ENCODE data around the gene ZNF382. TPM values are rescaled to one million over a fixed set of nuclear protein-coding genes. Genes with fewer than 3 reads are reported as not detected.
"Not testable (repeated sequence)": the region's sequence is repeated elsewhere in the genome, so short reads cannot be mapped to it uniquely, and the experiment has no call there.

The ZNF382 gene
- total and polyA plus RNA-seq, 2 of the 4 experiments (the other 2 are of a cell fraction): 0.80 to 4.5 TPM

DNA sequence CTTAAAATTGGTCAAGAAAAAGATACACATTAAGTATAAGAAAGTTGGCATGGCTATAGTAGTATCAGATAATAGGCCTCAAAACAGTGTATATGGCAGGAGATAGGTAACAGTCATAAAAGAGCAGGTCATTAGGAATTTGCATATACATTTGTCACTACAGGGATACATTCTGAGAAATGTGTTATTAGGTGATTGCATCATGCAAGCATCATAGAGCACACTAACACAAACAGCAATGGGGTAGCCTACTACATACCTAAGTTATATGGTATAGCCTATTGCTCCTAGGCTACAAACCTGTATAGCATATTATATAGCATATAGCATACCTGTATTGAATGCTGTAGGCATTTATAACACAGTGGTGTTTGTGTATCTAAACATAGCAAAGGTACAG lies 25.9 kb upstream of the ZNF382 start:
- Histone ChIP-seq H3K4me1 (ENCODE audit: control insufficient read depth, insufficient read depth, low read length) (no peaks in the 10 kb centered on the region; the same call in 1 of the 2 replicates), H2AFZ (replicated peaks; ENCODE audit: low read length, poor library complexity) (no peak overlapping the region), H2AK5ac (ENCODE audit: low read depth, low read length) (no peak overlapping the region), H3K36me3 (ENCODE audit: control insufficient read depth, insufficient read depth, low read length) (peaks cover 30% of the 10 kb centered on the region), H3K56ac (ENCODE audit: extremely low read depth, insufficient read depth, low read length) (no peak overlapping the region), H2BK120ac (ENCODE audit: low read depth, low read length) (no peak overlapping the region), H4K8ac (ENCODE audit: low read depth in 2 of 2, low read length in 2 of 2) (no peak overlapping the region), H3K79me1 (ENCODE audit: low read depth in 1 of 2, low read length in 2 of 2) (peaks cover 6 to 8% of the 10 kb centered on the region in 2 experiments), H2BK20ac (ENCODE audit: low read depth, low read length) (no peak overlapping the region), H2AK9ac (replicated peaks; ENCODE audit: low read depth, low read length, poor library complexity) (no peak overlapping the region), H2BK15ac (ENCODE audit: low read depth, low read length) (no peak overlapping the region), H3K4me2 (ENCODE audit: low read depth, low read length) (no peak overlapping the region), H3K27me3 (ENCODE audit: control insufficient read depth, insufficient read depth, low read length) (no peaks in the 10 kb centered on the region), H4K20me1 (ENCODE audit: insufficient read depth, low read length) (no peaks in the 10 kb centered on the region), H4K5ac (ENCODE audit: low read depth, low read length) (no peak overlapping the region), H3K23ac (ENCODE audit: low read depth, low read length) (no peak overlapping the region), H4K91ac (ENCODE audit: insufficient read depth, low read depth, low read length) (no peak overlapping the region), H3K9me3 (ENCODE audit: control insufficient read depth, insufficient read depth, low read length) (peaks cover 22% of the 10 kb centered on the region), H3K4me3 (ENCODE audit: insufficient read depth, low read depth, low read length) (no peak overlapping the region), H3K9ac (ENCODE audit: low read depth, low read length) (no peak overlapping the region), H3K27ac (ENCODE audit: insufficient read depth, low read length) (no peak overlapping the region), H3K4ac (ENCODE audit: low read depth, low read length) (no peak overlapping the region), H3K14ac (replicated peaks; ENCODE audit: low read depth, low read length) (no peak overlapping the region), H2BK5ac (ENCODE audit: low read depth, low read length, poor library complexity, severe bottlenecking) (no peak overlapping the region), H3K9me1 (ENCODE audit: insufficient read depth, low read length) (no peaks in the 10 kb centered on the region), H3K18ac (ENCODE audit: low read depth, low read length) (no peak overlapping the region)
- no peak for TF ChIP-seq MXI1 (IDR thresholded peaks at IDR 0.05; ENCODE audit: borderline replicate concordance, low read depth, low read length)
- TF ChIP-seq RAD21 (IDR thresholded peaks at IDR 0.05; ENCODE audit: low read length): no peak
- peak; percentile 15; the same call in 1 of the 2 replicates for TF ChIP-seq CEBPB (IDR thresholded peaks at IDR 0.05; ENCODE audit: low read depth, low read length)
- no peak for TF ChIP-seq SMC3 (IDR thresholded peaks at IDR 0.05; ENCODE audit: low read depth, low read length)
- intact Hi-C loops (cut with micrococcal nuclease) (no loop called here), dilution Hi-C loops (cut with HindIII; ENCODE audit: low sequenced_read_pairs, unreplicated experiment) (no loop called here), in situ Hi-C loops (cut with MboI; ENCODE audit: low sequenced_read_pairs) (no loop called here)
- DNase-seq (no peak), ATAC-seq (ENCODE audit: low read depth) (no peak)
- no TSS peak for BruUV-seq (replicated peaks)
- POLR2A ChIA-PET (ENCODE audit: unreplicated experiment): interaction anchor here (1.0 kb wide), 1 partner anchor 13 kb away, joined by 3 read pairs; no protein-coding TSS in a partner anchor
- CTCF ChIA-PET: no interaction called here

GRCh38 chr19:36602681-36603080 lies 2.4 kb upstream of the ZNF382 start:
- H2BK15ac ChIP-seq (ENCODE audit: low read depth, low read length); H2BK20ac ChIP-seq (ENCODE audit: low read depth, low read length); H4K20me1 ChIP-seq (ENCODE audit: insufficient read depth, low read length); H3K18ac ChIP-seq (ENCODE audit: low read depth, low read length); ATAC-seq (ENCODE audit: low read depth); H3K27me3 ChIP-seq (ENCODE audit: control insufficient read depth, insufficient read depth, low read length); H3K4me3 ChIP-seq (ENCODE audit: insufficient read depth, low read depth, low read length); H4K8ac ChIP-seq (ENCODE audit: low read depth in 2 of 2, low read length in 2 of 2); CTCF ChIA-PET; H2BK120ac ChIP-seq (ENCODE audit: low read depth, low read length); H3K23ac ChIP-seq (ENCODE audit: low read depth, low read length); H3K56ac ChIP-seq (ENCODE audit: extremely low read depth, insufficient read depth, low read length); H2BK5ac ChIP-seq (ENCODE audit: low read depth, low read length, poor library complexity, severe bottlenecking); H3K4me2 ChIP-seq (ENCODE audit: low read depth, low read length); DNase-seq; dilution Hi-C loops (cut with HindIII; ENCODE audit: low sequenced_read_pairs, unreplicated experiment); H4K91ac ChIP-seq (ENCODE audit: insufficient read depth, low read depth, low read length); H3K4ac ChIP-seq (ENCODE audit: low read depth, low read length); H3K9me3 ChIP-seq (ENCODE audit: control insufficient read depth, insufficient read depth, low read length); in situ Hi-C loops (cut with MboI; ENCODE audit: low sequenced_read_pairs); BruUV-seq (replicated peaks); H4K5ac ChIP-seq (ENCODE audit: low read depth, low read length); H3K9ac ChIP-seq (ENCODE audit: low read depth, low read length); H3K36me3 ChIP-seq (ENCODE audit: control insufficient read depth, insufficient read depth, low read length); H2AK5ac ChIP-seq (ENCODE audit: low read depth, low read length); H3K27ac ChIP-seq (ENCODE audit: insufficient read depth, low read length); H3K14ac ChIP-seq (replicated peaks; ENCODE audit: low read depth, low read length); H2AFZ ChIP-seq (replicated peaks; ENCODE audit: low read length, poor library complexity); H2AK9ac ChIP-seq (replicated peaks; ENCODE audit: low read depth, low read length, poor library complexity); intact Hi-C loops (cut with micrococcal nuclease); H3K4me1 ChIP-seq (ENCODE audit: control insufficient read depth, insufficient read depth, low read length); POLR2A ChIA-PET (ENCODE audit: unreplicated experiment); H3K9me1 ChIP-seq (ENCODE audit: insufficient read depth, low read length): not testable (repeated sequence)
- no CpG with 5 or more reads among the region's 10 CpGs for WGBS, 2 experiments (ENCODE audit: extremely low coverage in 2 of 2, insufficient read length in 1 of 2)
- peaks cover 4 to 11% of the 10 kb centered on the region in 2 experiments; a peak in 3 of 4 replicates for H3K79me1 ChIP-seq (ENCODE audit: low read depth in 1 of 2, low read length in 2 of 2)

All from IMR-90 (cell line).